ENCODE measurements around the gene GPR35. TPM values are rescaled to one million over a fixed set of nuclear protein-coding genes. Genes with fewer than 3 reads are reported as not detected.

The GPR35 gene
- total and polyA plus RNA-seq, 7 experiments from 2014 or later, result 0.20 to 19.0 (median 8.4) TPM

GRCh38 chr2:240631548-240632305 lies 6.4 kb downstream of the GPR35 start:
- POLR2A ChIA-PET, result no interaction called here
- no peak overlapping the region for H3K4me3 Mint-ChIP-seq
- Histone ChIP-seq H3K27me3 (ENCODE audit: control insufficient read depth in 2 of 2, insufficient read depth in 2 of 2, low read length in 2 of 2) (no peaks in the 10 kb centered on the region), H3K27ac (ENCODE audit: low read depth, low read length) (no peak overlapping the region), H3K36me3 (ENCODE audit: control insufficient read depth in 2 of 3, insufficient read depth in 3 of 3, low read length in 3 of 3) (peaks cover 0 to 3% (median 0%) of the 10 kb centered on the region in 3 experiments), H3K9me3 (ENCODE audit: control insufficient read depth in 2 of 3, low read length in 3 of 3) (peaks cover 0 to 8% (median 0%) of the 10 kb centered on the region in 3 experiments), H3K4me1 (ENCODE audit: control insufficient read depth in 2 of 2, insufficient read depth in 2 of 2, low read length in 2 of 2) (peaks cover 8 to 17% of the 10 kb centered on the region in 2 donors), H3K4me3 (ENCODE audit: low read length) (no peak overlapping the region)
- H3K36me3 Mint-ChIP-seq, result peaks cover 0 to 35% (median 8%) of the 10 kb centered on the region in 5 donors
- intact Hi-C loops (cut with micrococcal nuclease), result no loop called here
- H3K4me1 Mint-ChIP-seq, result peaks cover 0 to 15% (median 7%) of the 10 kb centered on the region in 7 donors
- DNase-seq, result no peak
- ATAC-seq, result no peak
- H3K27ac Mint-ChIP-seq, result no peak overlapping the region
- peaks cover 4 to 27% (median 16%) of the 10 kb centered on the region in 11 donors for H3K9me3 Mint-ChIP-seq
- H3K27me3 Mint-ChIP-seq, result no peaks in the 10 kb centered on the region
- CTCF ChIA-PET, result no interaction called here

DNA sequence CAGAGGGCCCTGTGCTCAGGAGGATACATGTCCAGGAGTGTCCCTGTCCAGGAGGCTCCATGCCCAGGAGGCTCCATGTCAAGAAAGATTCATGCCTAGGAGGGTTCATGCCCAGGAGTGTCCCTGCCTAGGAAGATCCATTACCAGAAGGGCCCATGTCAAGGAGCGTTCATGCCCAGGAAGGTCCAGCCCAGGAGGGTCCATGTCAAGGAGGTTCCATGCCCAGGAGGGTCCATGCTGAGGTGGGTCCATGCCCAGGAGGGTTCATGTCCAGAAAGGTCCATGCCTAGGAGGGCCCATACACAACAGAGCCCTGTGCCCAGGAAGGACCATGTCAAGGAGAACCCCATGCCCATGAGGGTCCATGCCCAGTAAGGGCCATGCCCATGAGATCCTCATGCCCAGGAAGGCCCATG lies 7.0 kb downstream of the GPR35 start:
- Histone ChIP-seq H3K4me1 (ENCODE audit: control insufficient read depth in 2 of 2, insufficient read depth in 2 of 2, low read length in 2 of 2) (peaks cover 2 to 12% of the 10 kb centered on the region in 2 donors), H3K27me3 (ENCODE audit: control insufficient read depth in 2 of 2, insufficient read depth in 2 of 2, low read length in 2 of 2) (no peaks in the 10 kb centered on the region), H3K9me3 (ENCODE audit: control insufficient read depth in 2 of 3, low read length in 3 of 3) (peaks cover 0 to 8% (median 0%) of the 10 kb centered on the region in 3 experiments), H3K27ac (ENCODE audit: low read depth, low read length) (no peak overlapping the region), H3K4me3 (ENCODE audit: low read length) (no peak overlapping the region), H3K36me3 (ENCODE audit: control insufficient read depth in 2 of 3, insufficient read depth in 3 of 3, low read length in 3 of 3) (peaks cover 0 to 3% (median 0%) of the 10 kb centered on the region in 3 experiments)
- Mint-ChIP-seq H3K9me3 (peaks cover 4 to 27% (median 16%) of the 10 kb centered on the region in 11 donors), H3K4me1 (peaks cover 0 to 9% (median 1%) of the 10 kb centered on the region in 7 donors), H3K27ac (no peak overlapping the region), H3K4me3 (no peak overlapping the region), H3K27me3 (no peaks in the 10 kb centered on the region), H3K36me3 (peaks cover 0 to 35% (median 8%) of the 10 kb centered on the region in 5 donors)
- ATAC-seq (no peak), DNase-seq (no peak)
- ChIA-PET POLR2A (no interaction called here), CTCF (no interaction called here)
- intact Hi-C loops (cut with micrococcal nuclease), result no loop called here

GRCh38 chr2:240635121-240635997 lies 10.1 kb downstream of the GPR35 start:
- Histone ChIP-seq H3K9me3 (ENCODE audit: control insufficient read depth in 2 of 3, low read length in 3 of 3) (peaks cover 0 to 8% (median 0%) of the 10 kb centered on the region in 3 experiments), H3K27ac (ENCODE audit: low read depth, low read length) (no peak overlapping the region), H3K27me3 (ENCODE audit: control insufficient read depth in 2 of 2, insufficient read depth in 2 of 2, low read length in 2 of 2) (no peaks in the 10 kb centered on the region), H3K4me3 (ENCODE audit: low read length) (no peak overlapping the region), H3K36me3 (ENCODE audit: control insufficient read depth in 2 of 3, insufficient read depth in 3 of 3, low read length in 3 of 3) (peaks cover 0 to 3% (median 0%) of the 10 kb centered on the region in 3 experiments), H3K4me1 (ENCODE audit: control insufficient read depth in 2 of 2, insufficient read depth in 2 of 2, low read length in 2 of 2) (no peaks in the 10 kb centered on the region)
- ChIA-PET CTCF (no interaction called here), POLR2A (no interaction called here)
- H3K4me1 Mint-ChIP-seq, result no peaks in the 10 kb centered on the region
- H3K9me3 Mint-ChIP-seq, result peaks cover 4 to 27% (median 16%) of the 10 kb centered on the region in 11 donors
- H3K27ac Mint-ChIP-seq, result peak overlapping the region in 1 of 9 donors; percentile 10
- peaks cover 0 to 4% (median 0%) of the 10 kb centered on the region in 5 donors for H3K27me3 Mint-ChIP-seq
- no peak overlapping the region for H3K4me3 Mint-ChIP-seq
- ATAC-seq (peak; percentile 24), DNase-seq (no peak)
- peaks cover 0 to 35% (median 8%) of the 10 kb centered on the region in 5 donors for H3K36me3 Mint-ChIP-seq
- intact Hi-C loops (cut with micrococcal nuclease), result no loop called here

DNA sequence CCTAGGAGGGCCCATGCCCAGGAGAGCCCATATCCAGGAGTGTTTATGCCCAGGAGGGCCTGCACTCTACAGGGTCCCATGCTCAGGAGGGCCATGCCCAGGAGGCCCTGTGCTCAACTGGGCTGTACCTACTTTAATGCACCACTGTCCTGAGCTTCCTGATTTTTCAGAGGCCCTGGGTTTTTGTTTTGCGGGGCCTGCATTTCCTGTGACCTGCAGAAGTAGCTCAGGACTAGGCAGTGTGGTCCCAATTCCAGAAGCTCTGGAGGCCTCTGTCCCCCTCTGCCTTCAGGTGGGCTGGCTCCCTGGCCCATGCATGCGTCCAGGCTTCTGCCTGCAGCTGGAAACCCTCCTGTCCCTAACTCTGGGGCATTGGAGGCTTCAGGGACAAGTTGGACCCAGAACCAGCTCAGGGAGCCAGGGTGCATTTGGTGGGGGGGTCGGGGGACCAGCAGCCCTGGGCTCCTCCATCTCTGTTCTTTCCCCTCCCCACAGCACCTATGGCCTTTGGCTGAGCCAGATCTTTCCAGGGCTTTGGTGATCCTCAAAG lies 10.8 kb downstream of the GPR35 start:
- Histone ChIP-seq H3K4me1 (ENCODE audit: control insufficient read depth in 2 of 2, insufficient read depth in 2 of 2, low read length in 2 of 2) (no peaks in the 10 kb centered on the region), H3K9me3 (ENCODE audit: control insufficient read depth in 2 of 3, low read length in 3 of 3) (peaks cover 0 to 8% (median 0%) of the 10 kb centered on the region in 3 experiments), H3K27ac (ENCODE audit: low read depth, low read length) (no peak overlapping the region), H3K4me3 (ENCODE audit: low read length) (no peak overlapping the region), H3K36me3 (ENCODE audit: control insufficient read depth in 2 of 3, insufficient read depth in 3 of 3, low read length in 3 of 3) (no peaks in the 10 kb centered on the region), H3K27me3 (ENCODE audit: control insufficient read depth in 2 of 2, insufficient read depth in 2 of 2, low read length in 2 of 2) (no peaks in the 10 kb centered on the region)
- intact Hi-C loops (cut with micrococcal nuclease), result no loop called here
- DNase-seq (no peak), ATAC-seq (peak; percentile 18)
- H3K36me3 Mint-ChIP-seq, result peaks cover 0 to 32% (median 8%) of the 10 kb centered on the region in 5 donors
- no peaks in the 10 kb centered on the region for H3K4me1 Mint-ChIP-seq
- no peak overlapping the region for H3K4me3 Mint-ChIP-seq
- H3K27ac Mint-ChIP-seq, result no peak overlapping the region
- H3K27me3 Mint-ChIP-seq, result peaks cover 0 to 4% (median 0%) of the 10 kb centered on the region in 5 donors
- POLR2A ChIA-PET, result no interaction called here
- CTCF ChIA-PET, result no interaction called here
- H3K9me3 Mint-ChIP-seq, result peaks cover 4 to 27% (median 16%) of the 10 kb centered on the region in 11 donors

GRCh38 chr2:240636563-240637115 lies 11.4 kb downstream of the GPR35 start:
- Mint-ChIP-seq H3K36me3 (peaks cover 0 to 30% (median 8%) of the 10 kb centered on the region in 5 donors), H3K27me3 (peaks cover 0 to 4% (median 0%) of the 10 kb centered on the region in 5 donors), H3K9me3 (peaks cover 4 to 27% (median 16%) of the 10 kb centered on the region in 11 donors), H3K4me1 (no peaks in the 10 kb centered on the region), H3K27ac (no peak overlapping the region), H3K4me3 (no peak overlapping the region)
- ChIA-PET CTCF (no interaction called here), POLR2A (no interaction called here)
- Histone ChIP-seq H3K36me3 (ENCODE audit: control insufficient read depth in 2 of 3, insufficient read depth in 3 of 3, low read length in 3 of 3) (no peaks in the 10 kb centered on the region), H3K27me3 (ENCODE audit: control insufficient read depth in 2 of 2, insufficient read depth in 2 of 2, low read length in 2 of 2) (no peaks in the 10 kb centered on the region), H3K4me1 (ENCODE audit: control insufficient read depth in 2 of 2, insufficient read depth in 2 of 2, low read length in 2 of 2) (no peaks in the 10 kb centered on the region), H3K4me3 (ENCODE audit: low read length) (no peak overlapping the region), H3K9me3 (ENCODE audit: control insufficient read depth in 2 of 3, low read length in 3 of 3) (peaks cover 0 to 8% (median 0%) of the 10 kb centered on the region in 3 experiments), H3K27ac (ENCODE audit: low read depth, low read length) (no peak overlapping the region)
- DNase-seq, result no peak
- intact Hi-C loops (cut with micrococcal nuclease), result no loop called here
- ATAC-seq, result peak; percentile 12

GRCh38 chr2:240637116-240637900 lies 12.0 kb downstream of the GPR35 start:
- no peak for DNase-seq
- no peak for ATAC-seq
- POLR2A ChIA-PET, result no interaction called here

More at GRCh38 chr2:240637116-240637900, 12.0 kb downstream of the GPR35 start:
- no peak overlapping the region for H3K27ac Mint-ChIP-seq
- no peaks in the 10 kb centered on the region for H3K4me1 Mint-ChIP-seq
- Histone ChIP-seq H3K27ac (ENCODE audit: low read depth, low read length) (no peak overlapping the region), H3K9me3 (ENCODE audit: control insufficient read depth in 2 of 3, low read length in 3 of 3) (peaks cover 0 to 8% (median 0%) of the 10 kb centered on the region in 3 experiments), H3K36me3 (ENCODE audit: control insufficient read depth in 2 of 3, insufficient read depth in 3 of 3, low read length in 3 of 3) (no peaks in the 10 kb centered on the region), H3K27me3 (ENCODE audit: control insufficient read depth in 2 of 2, insufficient read depth in 2 of 2, low read length in 2 of 2) (no peaks in the 10 kb centered on the region), H3K4me3 (ENCODE audit: low read length) (no peak overlapping the region), H3K4me1 (ENCODE audit: control insufficient read depth in 2 of 2, insufficient read depth in 2 of 2, low read length in 2 of 2) (no peaks in the 10 kb centered on the region)
- CTCF ChIA-PET, result no interaction called here
- no peak overlapping the region for H3K4me3 Mint-ChIP-seq
- H3K27me3 Mint-ChIP-seq, result peaks cover 0 to 4% (median 0%) of the 10 kb centered on the region in 5 donors
- H3K36me3 Mint-ChIP-seq, result peaks cover 0 to 26% (median 8%) of the 10 kb centered on the region in 5 donors
- peaks cover 4 to 27% (median 15%) of the 10 kb centered on the region in 11 donors for H3K9me3 Mint-ChIP-seq
- intact Hi-C loops (cut with micrococcal nuclease), result no loop called here

Measured in naive thymus-derived CD4-positive, alpha-beta T cell (primary cell).